ENCODE data around the gene PDZD2.

The PDZD2 gene

DNA sequence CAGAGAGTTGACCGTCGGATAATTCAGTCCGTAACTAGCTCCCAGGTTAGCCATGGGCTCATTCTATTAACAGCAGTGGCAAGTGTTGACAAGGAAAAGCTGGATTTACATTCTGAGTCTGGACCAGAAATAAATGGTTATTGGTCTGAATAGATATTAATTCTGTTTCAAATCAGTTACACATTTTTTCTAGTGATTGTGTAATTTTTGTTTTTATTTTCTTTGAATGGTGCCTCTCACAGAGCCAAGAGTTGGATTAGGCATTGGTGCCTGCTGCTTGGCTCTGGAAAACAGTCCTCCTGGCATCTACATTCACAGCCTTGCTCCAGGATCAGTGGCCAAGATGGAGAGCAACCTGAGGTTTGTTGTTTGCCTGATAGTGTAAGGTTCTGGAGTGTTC lies 420.1 kb downstream of the PDZD2 start:
- no peak for DNase-seq (ENCODE audit: low spot score)
- no peak overlapping the region for H3K27ac ChIP-seq
- H3K4me3 ChIP-seq = no peak overlapping the region
- TF ChIP-seq, protein P1, sequence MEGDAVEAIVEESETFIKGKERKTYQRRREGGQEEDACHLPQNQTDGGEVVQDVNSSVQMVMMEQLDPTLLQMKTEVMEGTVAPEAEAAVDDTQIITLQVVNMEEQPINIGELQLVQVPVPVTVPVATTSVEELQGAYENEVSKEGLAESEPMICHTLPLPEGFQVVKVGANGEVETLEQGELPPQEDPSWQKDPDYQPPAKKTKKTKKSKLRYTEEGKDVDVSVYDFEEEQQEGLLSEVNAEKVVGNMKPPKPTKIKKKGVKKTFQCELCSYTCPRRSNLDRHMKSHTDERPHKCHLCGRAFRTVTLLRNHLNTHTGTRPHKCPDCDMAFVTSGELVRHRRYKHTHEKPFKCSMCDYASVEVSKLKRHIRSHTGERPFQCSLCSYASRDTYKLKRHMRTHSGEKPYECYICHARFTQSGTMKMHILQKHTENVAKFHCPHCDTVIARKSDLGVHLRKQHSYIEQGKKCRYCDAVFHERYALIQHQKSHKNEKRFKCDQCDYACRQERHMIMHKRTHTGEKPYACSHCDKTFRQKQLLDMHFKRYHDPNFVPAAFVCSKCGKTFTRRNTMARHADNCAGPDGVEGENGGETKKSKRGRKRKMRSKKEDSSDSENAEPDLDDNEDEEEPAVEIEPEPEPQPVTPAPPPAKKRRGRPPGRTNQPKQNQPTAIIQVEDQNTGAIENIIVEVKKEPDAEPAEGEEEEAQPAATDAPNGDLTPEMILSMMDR (IDR thresholded peaks at IDR 0.05) = no peak

DNA sequence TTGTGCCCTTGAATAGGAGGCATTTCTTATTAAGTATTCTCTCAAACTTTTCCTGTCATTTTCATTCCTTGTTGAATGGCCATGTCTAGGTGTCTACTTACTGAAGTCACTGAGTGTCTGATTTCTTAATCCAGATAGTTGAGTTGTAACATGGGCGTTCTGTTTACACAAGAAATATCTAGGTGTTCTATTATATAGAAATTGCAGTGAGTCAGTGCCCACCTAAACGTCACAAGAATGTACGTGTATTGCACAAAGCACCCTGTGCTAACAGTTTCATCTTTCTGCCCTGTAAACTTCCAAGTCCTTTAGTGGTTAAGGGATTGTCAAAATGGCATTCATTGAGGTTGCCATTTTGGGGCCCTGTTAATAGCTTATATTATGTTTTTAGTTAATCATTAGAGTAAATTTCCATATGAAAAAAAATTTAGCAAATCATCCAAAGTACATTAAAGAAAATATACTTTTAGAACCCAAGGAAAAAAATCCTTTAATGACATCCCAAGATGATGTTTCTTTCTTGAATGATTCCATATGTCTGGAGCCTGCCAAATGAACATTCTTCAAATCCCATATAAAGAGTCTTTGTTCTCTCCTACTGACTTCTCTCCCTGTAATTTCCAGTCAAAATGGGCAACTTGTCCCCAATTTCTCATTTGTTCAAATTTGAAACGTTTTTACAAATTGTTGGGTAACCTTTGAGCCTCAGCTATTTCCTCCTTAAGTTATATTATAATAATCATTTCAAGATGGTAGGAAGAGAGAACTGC lies 421.0 kb downstream of the PDZD2 start:
- Histone ChIP-seq H3K4me3 (no peak overlapping the region), H3K27ac (no peak overlapping the region)
- no peak for DNase-seq (ENCODE audit: low spot score)
- TF ChIP-seq, protein P1 (IDR thresholded peaks at IDR 0.05) = no peak

DNA sequence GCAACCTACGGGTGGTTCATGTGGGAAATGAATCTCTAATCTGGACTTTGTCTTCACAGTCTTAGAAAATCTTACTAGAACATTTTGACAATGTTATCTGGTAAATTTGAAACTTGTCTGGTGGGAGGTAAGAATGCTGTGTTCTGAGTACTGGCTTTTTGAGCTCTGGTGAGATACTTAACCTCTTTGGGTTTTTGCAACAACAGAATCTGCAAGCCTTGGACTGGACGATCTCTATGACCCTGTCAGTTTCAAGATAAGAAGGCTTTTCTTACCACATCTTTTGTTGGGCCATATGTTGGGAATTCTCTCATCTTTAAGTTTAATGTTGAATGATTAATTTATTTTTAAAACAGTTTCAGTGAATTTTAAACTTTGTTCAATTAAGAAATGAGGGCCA lies 422.3 kb downstream of the PDZD2 start:
- DNase-seq (ENCODE audit: low spot score) = no peak

DNA sequence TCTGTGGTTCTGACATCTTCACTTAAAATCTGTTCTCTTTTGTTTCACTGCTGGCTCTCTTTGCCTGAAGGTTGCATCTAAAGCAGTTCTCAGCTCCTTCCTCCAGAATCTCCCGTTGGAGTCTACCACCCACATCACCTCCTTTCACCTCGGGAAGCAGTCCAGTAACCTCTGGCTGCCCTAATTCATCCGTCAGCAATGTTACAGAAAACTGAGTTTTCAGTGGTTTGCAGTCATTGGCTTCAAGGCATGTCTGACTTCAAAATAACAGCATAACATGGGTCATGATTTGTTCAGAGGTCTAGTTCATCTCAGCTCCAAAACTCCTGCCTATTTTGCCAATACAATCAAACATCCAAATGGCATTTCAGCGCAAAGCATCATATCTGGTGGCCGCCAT lies 427.5 kb downstream of the PDZD2 start:
- DNase-seq (ENCODE audit: low spot score) = no peak
- Histone ChIP-seq H3K27ac (no peak overlapping the region), H3K4me3 (no peak overlapping the region)
- TF ChIP-seq, protein P1 (IDR thresholded peaks at IDR 0.05) = no peak

More for the DNA sequence above, 422.3 kb downstream of the PDZD2 start:
- TF ChIP-seq, protein P1 (IDR thresholded peaks at IDR 0.05) = no peak
- no peak overlapping the region for H3K4me3 ChIP-seq
- H3K27ac ChIP-seq = no peak overlapping the region

DNA sequence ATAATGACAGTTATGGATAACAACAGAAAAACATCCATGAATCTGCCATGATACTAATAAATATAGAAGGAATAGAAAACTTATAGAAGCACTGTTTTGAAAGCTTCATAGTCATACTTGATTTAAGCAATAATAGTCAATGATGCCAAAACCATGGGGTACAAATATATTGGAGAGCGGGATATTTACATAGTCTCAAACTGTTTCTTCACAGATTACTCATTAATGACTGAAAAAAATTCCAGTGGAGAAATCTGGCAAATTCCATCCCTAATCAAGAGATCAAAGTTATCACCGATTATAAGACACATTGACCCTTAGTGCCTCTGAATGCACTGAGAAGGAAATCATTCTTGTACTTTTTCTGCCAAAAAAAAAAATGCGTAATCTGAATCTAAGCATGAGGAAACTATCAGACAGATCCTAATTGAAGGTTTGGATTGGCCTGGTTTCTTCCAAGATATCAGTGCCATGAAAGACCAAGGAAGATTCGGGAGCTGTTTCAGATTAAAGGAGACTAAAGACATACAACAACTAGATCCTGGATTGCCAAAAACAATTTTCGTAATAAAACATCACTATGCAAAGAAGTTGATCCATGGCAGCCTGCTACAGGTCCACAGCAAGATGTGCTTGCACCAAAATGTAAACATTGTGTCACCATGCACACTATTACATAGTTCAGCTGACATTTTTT lies 429.0 kb downstream of the PDZD2 start:
- no peak for DNase-seq (ENCODE audit: low spot score)
- TF ChIP-seq, protein P1 (IDR thresholded peaks at IDR 0.05) = no peak
- H3K27ac ChIP-seq = no peak overlapping the region
- H3K4me3 ChIP-seq = no peak overlapping the region

DNA sequence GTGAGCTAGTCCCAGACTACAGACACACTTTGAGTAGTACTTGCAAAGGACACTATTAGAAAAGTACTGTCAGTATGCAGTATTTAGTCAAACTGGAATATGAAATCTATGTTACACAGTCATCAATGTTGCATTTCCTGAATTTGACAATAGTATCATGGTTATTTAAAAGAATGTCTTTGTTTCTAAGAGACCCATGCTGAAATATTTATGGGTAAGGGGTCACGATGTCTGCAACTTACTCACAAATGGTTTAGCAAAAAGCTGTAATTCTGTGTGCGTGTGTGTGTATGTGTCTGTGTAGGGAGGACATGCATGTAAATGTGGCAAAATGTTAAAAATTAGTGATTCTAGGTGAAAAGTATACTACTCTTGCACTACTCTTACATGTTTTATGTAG lies 429.6 kb downstream of the PDZD2 start:
- TF ChIP-seq, protein P1 (IDR thresholded peaks at IDR 0.05) = no peak
- H3K4me3 ChIP-seq = no peak overlapping the region
- no peak overlapping the region for H3K27ac ChIP-seq
- no peak for DNase-seq (ENCODE audit: low spot score)

DNA sequence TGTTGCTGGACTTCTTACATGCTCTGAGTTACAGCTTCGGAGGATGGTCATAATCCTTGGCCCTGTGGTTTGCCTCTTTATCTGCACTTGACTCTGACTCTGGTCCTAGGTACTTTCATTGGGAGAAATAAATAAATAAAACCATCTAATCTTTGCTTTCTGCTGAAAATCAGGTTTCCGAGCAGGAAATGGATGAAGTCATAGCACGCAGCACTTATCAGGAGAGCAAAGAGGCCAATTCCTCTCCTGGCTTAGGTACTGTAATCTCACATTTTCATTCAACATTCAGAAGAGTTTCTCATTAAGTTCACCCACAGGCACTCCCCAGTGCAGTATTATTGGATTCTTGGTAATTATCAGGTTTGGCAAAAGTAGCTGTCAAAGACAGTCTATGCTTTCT lies 430.5 kb downstream of the PDZD2 start:
- TF ChIP-seq, protein P1 (IDR thresholded peaks at IDR 0.05) = no peak
- no peak for DNase-seq (ENCODE audit: low spot score)
- Histone ChIP-seq H3K4me3 (no peak overlapping the region), H3K27ac (no peak overlapping the region)
